T-helper 2 cell treated with Interferon-gamma antibody and Interleukin-4, amounts not matched to agents 5 μg/mL and 100 μg/mL, for 36 hours (primary cell): ENCODE data around the gene KBTBD2.
A peak's percentile ranks its signal among the peaks of the same experiment; 100 is the strongest.
"Not testable (repeated sequence)": the region's sequence is repeated elsewhere in the genome, so short reads cannot be mapped to it uniquely, and the experiment has no call there.

ENCODE experiments used
- DNase-seq: peaks from one replicate; pipeline ENCODE4 v3.0.0; 2021; ENCODE audit warnings: low spot score
- H3K27ac Mint-ChIP-seq: one replicate; pipeline ENCODE4 v1.8.0; 2021; ENCODE audit warnings: mild to moderate bottlenecking, mixed read lengths
- H3K27me3 Mint-ChIP-seq: one replicate; pipeline ENCODE4 v1.8.0; 2021; ENCODE audit warnings: low read depth, mixed read lengths
- H3K36me3 Mint-ChIP-seq: one replicate; pipeline ENCODE4 v1.8.0; 2021; ENCODE audit warnings: low read depth, mixed read lengths
- H3K4me1 Mint-ChIP-seq: one replicate; pipeline ENCODE4 v1.8.0; 2021; ENCODE audit warnings: low read depth, mixed read lengths
- H3K4me3 Mint-ChIP-seq: one replicate; pipeline ENCODE4 v1.8.0; 2022; ENCODE audit warnings: mild to moderate bottlenecking, moderate library complexity, mixed read lengths
- H3K9me3 Mint-ChIP-seq: one replicate; pipeline ENCODE4 v1.8.0; 2021; ENCODE audit warnings: mixed read lengths

KBTBD2 gene

GRCh38 chr7:32910195-32910594 is 18.6 kb upstream of the KBTBD2 start:
- no peak for DNase-seq
- Mint-ChIP-seq H3K27ac (no peak overlapping the region), H3K9me3 (no peaks in the 10 kb centered on the region), H3K4me3 (no peak overlapping the region), H3K4me1 (peaks cover 6% of the 10 kb centered on the region), H3K27me3 (no peaks in the 10 kb centered on the region), H3K36me3 (no peaks in the 10 kb centered on the region)

- peak; percentile 82 for DNase-seq
- Mint-ChIP-seq H3K9me3 (no peaks in the 10 kb centered on the region), H3K27ac (peak overlapping the region; percentile 98), H3K4me3 (peak overlapping the region; percentile 86), H3K36me3 (no peaks in the 10 kb centered on the region), H3K27me3 (no peaks in the 10 kb centered on the region), H3K4me1 (peaks cover 9% of the 10 kb centered on the region)
These were observed 13.7 kb upstream of the KBTBD2 start for GRCh38 chr7:32905175-32905662.

GRCh38 chr7:32901629-32902028 is 10.1 kb upstream of the KBTBD2 start:
- Mint-ChIP-seq H3K36me3 (no peaks in the 10 kb centered on the region), H3K27ac (no peak overlapping the region), H3K4me1 (peaks cover 9% of the 10 kb centered on the region), H3K27me3 (no peaks in the 10 kb centered on the region), H3K4me3 (no peak overlapping the region), H3K9me3 (no peaks in the 10 kb centered on the region)
- DNase-seq: no peak

- peaks cover 6% of the 10 kb centered on the region for H3K4me1 Mint-ChIP-seq
- no peaks in the 10 kb centered on the region for H3K27me3 Mint-ChIP-seq
- H3K36me3 Mint-ChIP-seq: no peaks in the 10 kb centered on the region
- no peak overlapping the region for H3K4me3 Mint-ChIP-seq
- no peak overlapping the region for H3K27ac Mint-ChIP-seq
- no peak for DNase-seq
- H3K9me3 Mint-ChIP-seq: no peaks in the 10 kb centered on the region
These were observed 9.0 kb upstream of the KBTBD2 start for GRCh38 chr7:32900433-32900995.

- peaks cover 16% of the 10 kb centered on the region for H3K4me1 Mint-ChIP-seq
- not testable (repeated sequence) for H3K36me3 Mint-ChIP-seq, H3K9me3 Mint-ChIP-seq, H3K4me3 Mint-ChIP-seq, DNase-seq, H3K27me3 Mint-ChIP-seq, H3K27ac Mint-ChIP-seq
These were observed 5.8 kb upstream of the KBTBD2 start for GRCh38 chr7:32897376-32897775.

- H3K9me3 Mint-ChIP-seq: no peaks in the 10 kb centered on the region
These were observed 5.2 kb upstream of the KBTBD2 start for GRCh38 chr7:32896564-32897347.

GRCh38 chr7:32894171-32894570 is 2.6 kb upstream of the KBTBD2 start:
- Mint-ChIP-seq H3K9me3 (no peaks in the 10 kb centered on the region), H3K27me3 (no peaks in the 10 kb centered on the region), H3K36me3 (peaks cover 5% of the 10 kb centered on the region), H3K27ac (peak overlapping the region; percentile 98), H3K4me3 (no peak overlapping the region), H3K4me1 (peaks cover 26% of the 10 kb centered on the region)
- DNase-seq: no peak

More at GRCh38 chr7:32896564-32897347, 5.2 kb upstream of the KBTBD2 start:
- Mint-ChIP-seq H3K36me3 (no peaks in the 10 kb centered on the region), H3K4me1 (peaks cover 18% of the 10 kb centered on the region), H3K27me3 (no peaks in the 10 kb centered on the region), H3K4me3 (no peak overlapping the region), H3K27ac (no peak overlapping the region)
- DNase-seq: no peak

- Mint-ChIP-seq H3K27me3 (no peaks in the 10 kb centered on the region), H3K4me3 (peak overlapping the region; percentile 87), H3K27ac (peak overlapping the region; percentile 98), H3K4me1 (peaks cover 28% of the 10 kb centered on the region), H3K9me3 (no peaks in the 10 kb centered on the region), H3K36me3 (peaks cover 6% of the 10 kb centered on the region)
- no peak for DNase-seq
These were observed 2.2 kb upstream of the KBTBD2 start for GRCh38 chr7:32893722-32894121.

- peak overlapping the region; percentile 98 for H3K27ac Mint-ChIP-seq
- H3K4me1 Mint-ChIP-seq: peaks cover 34% of the 10 kb centered on the region
- H3K36me3 Mint-ChIP-seq: peaks cover 12% of the 10 kb centered on the region
- H3K4me3 Mint-ChIP-seq: peak overlapping the region; percentile 87
- H3K27me3 Mint-ChIP-seq: no peaks in the 10 kb centered on the region
- H3K9me3 Mint-ChIP-seq: no peaks in the 10 kb centered on the region
- DNase-seq: peak; percentile 22
These were observed 1.6 kb upstream of the KBTBD2 start for GRCh38 chr7:32893207-32893524.

GRCh38 chr7:32892521-32893206 is 1.1 kb upstream of the KBTBD2 start:
- Mint-ChIP-seq H3K27ac (peak overlapping the region; percentile 98), H3K27me3 (no peaks in the 10 kb centered on the region)
- DNase-seq: peak; percentile 51

GRCh38 chr7:32891800-32892520 is 400 bp upstream of the KBTBD2 start:
- Mint-ChIP-seq H3K27me3 (no peaks in the 10 kb centered on the region), H3K27ac (peak overlapping the region; percentile 98), H3K36me3 (peaks cover 14% of the 10 kb centered on the region), H3K4me1 (peaks cover 41% of the 10 kb centered on the region), H3K9me3 (no peaks in the 10 kb centered on the region), H3K4me3 (peak overlapping the region; percentile 87)
- peak; percentile 99 for DNase-seq

More at GRCh38 chr7:32892521-32893206, 1.1 kb upstream of the KBTBD2 start:
- peaks cover 13% of the 10 kb centered on the region for H3K36me3 Mint-ChIP-seq
- peaks cover 37% of the 10 kb centered on the region for H3K4me1 Mint-ChIP-seq
- peak overlapping the region; percentile 87 for H3K4me3 Mint-ChIP-seq
- H3K9me3 Mint-ChIP-seq: no peaks in the 10 kb centered on the region

- Mint-ChIP-seq H3K4me1 (peaks cover 44% of the 10 kb centered on the region), H3K9me3 (no peaks in the 10 kb centered on the region), H3K27me3 (no peaks in the 10 kb centered on the region), H3K4me3 (peak overlapping the region; percentile 95), H3K27ac (peak overlapping the region; percentile 98), H3K36me3 (peaks cover 15% of the 10 kb centered on the region)
- no peak for DNase-seq
These were observed 842 bp downstream of the KBTBD2 start for GRCh38 chr7:32890793-32891042.

GRCh38 chr7:32890010-32890792 is 1.4 kb downstream of the KBTBD2 start:
- H3K27ac Mint-ChIP-seq: peak overlapping the region; percentile 98
- H3K9me3 Mint-ChIP-seq: no peaks in the 10 kb centered on the region
- H3K27me3 Mint-ChIP-seq: no peaks in the 10 kb centered on the region
- DNase-seq: peak; percentile 40
- H3K4me3 Mint-ChIP-seq: peak overlapping the region; percentile 95
- H3K4me1 Mint-ChIP-seq: peaks cover 48% of the 10 kb centered on the region
- peaks cover 15% of the 10 kb centered on the region for H3K36me3 Mint-ChIP-seq
